Thoracic aorta (tissue), 2 donors: Measurements from ENCODE around the gene CEP57L1. TPM values are rescaled to one million over a fixed set of nuclear protein-coding genes. Genes with fewer than 3 reads are reported as not detected.

Experiments
- ATAC-seq: fragments of 150-250 bp; one replicate; pipeline ENCODE4 v1.8.0; 2017; ENCODE audit warnings: low read depth; ENCODE audit not compliant: insufficient number of reproducible peaks, low FRiP score
- DNase-seq: peaks from one replicate; pipeline ENCODE4 v3.0.0-alpha.2; 2020; ENCODE audit warnings: low spot score
- H3K27ac ChIP-seq, 2 donors: fragments of 200-600 bp; sonication (generic); 1 replicate in 1 of 2; 2 replicates in 1 of 2; pipeline ENCODE4 v1.5.1; 2016; ENCODE audit warnings: mild to moderate bottlenecking in 2 of 2, moderate library complexity in 2 of 2
- H3K27me3 ChIP-seq: fragments of 200-600 bp; sonication (generic); replicated peaks from 2 replicates; pipeline ENCODE4 v1.6.0; 2016; ENCODE audit warnings: mild to moderate bottlenecking; ENCODE audit not compliant: insufficient read depth
- H3K36me3 ChIP-seq: fragments of 200-600 bp; sonication (generic); one replicate; pipeline ENCODE4 v1.5.1; 2016
- H3K4me1 ChIP-seq, 2 donors: fragments of 200-600 bp; sonication (generic); 1 replicate in 1 of 2; 2 replicates in 1 of 2; pipeline versions ENCODE4 v1.5.1 to v1.6.0; 2016; ENCODE audit warnings: low read depth in 2 of 2, mild to moderate bottlenecking in 1 of 2; ENCODE audit not compliant: control insufficient read depth in 1 of 2
- H3K4me3 ChIP-seq: fragments of 200-600 bp; sonication (generic); 2 replicates; pipeline ENCODE4 v1.5.1; 2016; ENCODE audit warnings: mild to moderate bottlenecking
- H3K9me3 ChIP-seq: fragments of 200-600 bp; sonication (generic); 2 replicates; pipeline ENCODE4 v1.5.1; 2016
- total RNA-seq, 2 donors: library from RNA; depleted of rRNA; stranded (reverse); fragments of >200 nt; gene quantifications; one replicate each; pipeline versions ENCODE4 v1.1.0 to v1.2.3, GENCODE V29; 2016
- TF ChIP-seq, protein P1 (sequence below): fragments of 200-600 bp; sonication (generic); IDR thresholded peaks from one replicate; pipeline ENCODE4 v1.5.1; 2019; ENCODE audit warnings: antibody characterized with exemption

CEP57L1 gene
- total RNA-seq, 2 donors from 2014 or later: 9.8 to 29.5 TPM

DNA sequence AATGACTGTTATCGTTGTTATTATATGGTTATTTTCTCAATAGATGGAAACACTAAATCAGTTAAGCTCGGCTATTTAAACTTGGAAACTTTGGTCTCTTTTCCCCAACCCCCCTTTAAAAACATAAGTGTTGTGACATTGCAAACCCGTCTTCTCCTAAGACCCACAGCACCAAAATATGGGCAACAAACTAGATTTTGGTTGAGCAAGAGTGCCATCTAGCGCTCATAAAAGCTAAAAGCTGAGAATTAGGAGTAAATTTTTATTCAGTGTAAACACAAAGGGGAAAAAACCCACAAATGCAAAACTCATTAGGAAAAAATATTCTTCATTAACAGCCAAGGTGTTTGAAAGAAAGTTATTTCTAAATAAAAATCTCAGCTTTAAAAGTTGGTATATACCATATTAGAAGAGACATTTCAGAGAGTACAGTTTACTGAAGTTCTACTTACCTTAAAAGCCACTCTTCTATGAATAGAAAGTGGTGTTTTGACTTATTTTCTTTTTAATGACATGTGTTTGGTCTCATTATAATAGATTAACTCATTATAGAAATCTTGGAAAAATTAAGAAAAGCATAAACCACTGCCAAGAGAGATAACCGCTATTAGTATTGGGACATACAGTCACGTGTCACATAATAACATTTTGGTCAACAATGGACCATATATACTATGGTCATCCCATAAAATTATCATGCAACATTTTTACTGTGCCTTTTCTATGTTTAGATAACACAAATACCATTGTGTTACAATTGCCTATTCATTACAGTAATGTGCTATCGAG lies 21.8 kb upstream of the CEP57L1 start:
- Histone ChIP-seq H3K9me3 (no peaks in the 10 kb centered on the region), H3K27ac (no peak overlapping the region), H3K4me1 (peaks cover 11 to 31% of the 10 kb centered on the region in 2 donors), H3K4me3 (no peak overlapping the region), H3K27me3 (no peaks in the 10 kb centered on the region), H3K36me3 (no peaks in the 10 kb centered on the region)
- ATAC-seq: no peak
- TF ChIP-seq, protein P1, sequence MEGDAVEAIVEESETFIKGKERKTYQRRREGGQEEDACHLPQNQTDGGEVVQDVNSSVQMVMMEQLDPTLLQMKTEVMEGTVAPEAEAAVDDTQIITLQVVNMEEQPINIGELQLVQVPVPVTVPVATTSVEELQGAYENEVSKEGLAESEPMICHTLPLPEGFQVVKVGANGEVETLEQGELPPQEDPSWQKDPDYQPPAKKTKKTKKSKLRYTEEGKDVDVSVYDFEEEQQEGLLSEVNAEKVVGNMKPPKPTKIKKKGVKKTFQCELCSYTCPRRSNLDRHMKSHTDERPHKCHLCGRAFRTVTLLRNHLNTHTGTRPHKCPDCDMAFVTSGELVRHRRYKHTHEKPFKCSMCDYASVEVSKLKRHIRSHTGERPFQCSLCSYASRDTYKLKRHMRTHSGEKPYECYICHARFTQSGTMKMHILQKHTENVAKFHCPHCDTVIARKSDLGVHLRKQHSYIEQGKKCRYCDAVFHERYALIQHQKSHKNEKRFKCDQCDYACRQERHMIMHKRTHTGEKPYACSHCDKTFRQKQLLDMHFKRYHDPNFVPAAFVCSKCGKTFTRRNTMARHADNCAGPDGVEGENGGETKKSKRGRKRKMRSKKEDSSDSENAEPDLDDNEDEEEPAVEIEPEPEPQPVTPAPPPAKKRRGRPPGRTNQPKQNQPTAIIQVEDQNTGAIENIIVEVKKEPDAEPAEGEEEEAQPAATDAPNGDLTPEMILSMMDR: peak; percentile 63
- no peak for DNase-seq

DNA sequence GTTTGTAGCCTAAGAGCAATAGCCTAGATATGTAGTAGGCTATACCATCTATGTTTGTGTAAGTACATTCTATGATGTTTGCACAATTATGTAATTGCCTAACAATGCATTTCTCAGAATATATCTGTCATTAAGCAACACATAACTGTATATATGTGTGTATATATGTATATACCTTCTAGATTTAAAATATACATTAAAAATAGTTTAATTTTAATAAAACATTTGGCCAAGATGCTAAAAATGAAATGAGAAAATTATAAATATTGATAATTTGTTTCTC lies 21.2 kb upstream of the CEP57L1 start:
- H3K4me3 ChIP-seq: no peak overlapping the region
- H3K36me3 ChIP-seq: no peaks in the 10 kb centered on the region
- TF ChIP-seq, protein P1: no peak
- no peaks in the 10 kb centered on the region for H3K27me3 ChIP-seq
- H3K4me1 ChIP-seq: peaks cover 11 to 35% of the 10 kb centered on the region in 2 donors
- ATAC-seq (no peak), DNase-seq (no peak)
- no peak overlapping the region for H3K27ac ChIP-seq
- H3K9me3 ChIP-seq: no peaks in the 10 kb centered on the region

DNA sequence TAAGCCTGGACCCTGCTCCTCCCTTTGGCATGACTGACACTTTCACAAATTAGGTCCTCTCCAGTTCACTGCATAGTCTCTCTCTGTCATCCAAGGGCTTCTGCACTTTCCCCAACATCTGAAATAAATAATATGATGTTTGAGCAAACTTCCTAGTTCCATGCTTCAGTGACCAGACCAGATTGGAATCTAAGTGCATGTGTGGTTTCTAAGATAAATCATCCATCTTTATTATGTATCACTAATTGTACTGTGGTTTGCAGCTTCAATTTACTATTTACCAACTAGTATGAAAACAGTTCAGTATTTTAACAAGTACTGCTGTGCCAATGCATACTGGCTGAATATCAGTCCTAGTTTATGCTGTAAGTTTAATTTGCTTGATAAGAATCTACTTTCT lies 19.4 kb upstream of the CEP57L1 start:
- Histone ChIP-seq H3K4me3 (no peak overlapping the region), H3K36me3 (no peaks in the 10 kb centered on the region), H3K4me1 (peaks cover 12 to 48% of the 10 kb centered on the region in 2 donors), H3K9me3 (no peaks in the 10 kb centered on the region), H3K27ac (no peak overlapping the region), H3K27me3 (no peaks in the 10 kb centered on the region)
- TF ChIP-seq, protein P1: no peak
- ATAC-seq: no peak
- no peak for DNase-seq

DNA sequence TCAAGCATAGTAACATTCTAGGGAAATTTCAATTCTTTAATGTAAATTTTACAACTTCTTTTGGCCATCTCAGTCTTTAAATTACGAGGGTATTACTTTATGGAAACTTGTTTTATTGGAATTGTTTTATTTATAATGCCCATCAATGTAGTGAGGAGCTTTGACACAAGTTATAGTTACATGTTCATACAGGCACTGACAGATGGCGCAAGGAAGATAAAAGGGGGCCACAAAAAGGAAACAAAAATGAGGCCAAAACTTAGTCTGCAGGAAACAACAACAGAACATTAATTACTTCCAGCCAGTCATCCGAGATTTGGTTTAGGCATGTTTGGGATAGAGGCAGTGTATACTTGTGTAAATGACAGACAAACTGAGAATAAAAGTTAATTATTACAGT lies 18.9 kb upstream of the CEP57L1 start:
- TF ChIP-seq, protein P1: no peak
- ATAC-seq (no peak), DNase-seq (no peak)
- Histone ChIP-seq H3K27ac (no peak overlapping the region), H3K4me3 (no peak overlapping the region), H3K9me3 (no peaks in the 10 kb centered on the region), H3K36me3 (no peaks in the 10 kb centered on the region), H3K27me3 (no peaks in the 10 kb centered on the region), H3K4me1 (peaks cover 15 to 48% of the 10 kb centered on the region in 2 donors)

DNA sequence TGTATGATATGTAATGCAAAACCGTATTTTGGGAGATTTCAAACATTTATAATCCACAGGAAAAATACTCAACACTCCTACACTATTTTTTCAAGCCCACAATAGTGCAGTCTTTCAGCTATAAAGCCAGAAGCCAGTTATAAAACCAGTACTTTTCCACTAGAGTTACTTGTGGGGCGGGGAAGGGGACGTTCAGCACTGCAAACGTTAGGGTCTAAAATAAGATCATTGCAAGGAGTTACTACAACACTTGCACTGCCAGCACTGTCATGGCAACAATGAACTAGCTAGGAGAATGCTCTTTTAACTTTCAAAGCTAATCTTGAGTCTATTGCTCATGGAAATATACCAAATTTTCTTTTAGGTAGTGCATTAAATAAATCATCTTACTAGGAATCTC lies 15.3 kb upstream of the CEP57L1 start:
- TF ChIP-seq, protein P1: no peak
- Histone ChIP-seq H3K27ac (peak overlapping the region; percentile 55 to 62), H3K27me3 (no peaks in the 10 kb centered on the region), H3K4me3 (peak overlapping the region; percentile 14), H3K36me3 (no peaks in the 10 kb centered on the region), H3K4me1 (peaks cover 22 to 53% of the 10 kb centered on the region in 2 donors), H3K9me3 (no peaks in the 10 kb centered on the region)
- ATAC-seq (peak; percentile 96), DNase-seq (peak; percentile 49)
